K562 (cell line): Measurements from ENCODE around the gene SLC17A9.
A peak's percentile ranks its signal among the peaks of the same experiment; 100 is the strongest.

Experiments used
- BMI1 ChIP-seq: fragments of 150-350 bp; IDR thresholded peaks from 2 replicates; pipeline ENCODE4 v1.6.1; 2014; ENCODE audit warnings: low read length
- HNRNPLL ChIP-seq: fragments of 200-400 bp; formaldehyde crosslinking; IDR thresholded peaks from 2 replicates; pipeline ENCODE4 v1.6.1; 2017; ENCODE audit warnings: low read length, low read depth, mild to moderate bottlenecking; ENCODE audit not compliant: poor library complexity, severe bottlenecking
- MCM7 ChIP-seq, 2 experiments: fragments of 450-650 bp; IDR thresholded peaks; 2 replicates each; pipeline ENCODE4 v1.6.1; 2016 to 2018
- ZBTB43 ChIP-seq: sonication (generic); formaldehyde crosslinking; IDR thresholded peaks from 2 replicates; pipeline ENCODE4 v1.8.0; 2023; ENCODE audit warnings: mild to moderate bottlenecking, missing genetic modification reagents
- ZEB2 ChIP-seq: fragments of 450-650 bp; IDR thresholded peaks from 2 replicates; pipeline ENCODE4 v1.6.1; 2016
- TF ChIP-seq, protein P1 (sequence below), 3 experiments: IDR thresholded peaks in 2 of 3; conservative IDR thresholded peaks in 1 of 3; 2 replicates each; pipeline ENCODE4 v1.5.1; 2011 to 2012; ENCODE audit warnings: low read length in 3 of 3, mild to moderate bottlenecking in 3 of 3, control low read depth in 2 of 3, improper control_type of control experiment in 1 of 3, inconsistent platforms in 1 of 3, low read depth in 1 of 3, mixed read lengths in 1 of 3, moderate library complexity in 1 of 3; ENCODE audit not compliant: insufficient read depth in 2 of 3

GRCh38 chr20:62926229-62927127 is 26.0 kb upstream of the SLC17A9 start, which contains the start of gene DIDO1:
- TF ChIP-seq BMI1, result no peak
- TF ChIP-seq, protein P1, sequence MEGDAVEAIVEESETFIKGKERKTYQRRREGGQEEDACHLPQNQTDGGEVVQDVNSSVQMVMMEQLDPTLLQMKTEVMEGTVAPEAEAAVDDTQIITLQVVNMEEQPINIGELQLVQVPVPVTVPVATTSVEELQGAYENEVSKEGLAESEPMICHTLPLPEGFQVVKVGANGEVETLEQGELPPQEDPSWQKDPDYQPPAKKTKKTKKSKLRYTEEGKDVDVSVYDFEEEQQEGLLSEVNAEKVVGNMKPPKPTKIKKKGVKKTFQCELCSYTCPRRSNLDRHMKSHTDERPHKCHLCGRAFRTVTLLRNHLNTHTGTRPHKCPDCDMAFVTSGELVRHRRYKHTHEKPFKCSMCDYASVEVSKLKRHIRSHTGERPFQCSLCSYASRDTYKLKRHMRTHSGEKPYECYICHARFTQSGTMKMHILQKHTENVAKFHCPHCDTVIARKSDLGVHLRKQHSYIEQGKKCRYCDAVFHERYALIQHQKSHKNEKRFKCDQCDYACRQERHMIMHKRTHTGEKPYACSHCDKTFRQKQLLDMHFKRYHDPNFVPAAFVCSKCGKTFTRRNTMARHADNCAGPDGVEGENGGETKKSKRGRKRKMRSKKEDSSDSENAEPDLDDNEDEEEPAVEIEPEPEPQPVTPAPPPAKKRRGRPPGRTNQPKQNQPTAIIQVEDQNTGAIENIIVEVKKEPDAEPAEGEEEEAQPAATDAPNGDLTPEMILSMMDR (IDR thresholded peaks at IDR 0.05 in 2 of 3, conservative IDR thresholded peaks at IDR 0.05 in 1 of 3; ENCODE audit: insufficient read depth in 2 of 3, low read depth in 1 of 3, low read length in 3 of 3), result peak; percentile 50 to 55 (median 54)
- TF ChIP-seq ZBTB43, result 0 out of 2 replicates have a peak, but pooled peaks have one; percentile 32
- no peak for TF ChIP-seq MCM7 (IDR thresholded peaks at IDR 0.05)
- TF ChIP-seq HNRNPLL, result peak; percentile 43
- TF ChIP-seq ZEB2, result peak; percentile 43; the same call in 1 of the 2 replicates
